Neural cell (in vitro differentiated cells): ENCODE data around the gene SPSB3.

Experiments used
- CTCF ChIP-seq: fragments of 450-650 bp; IDR thresholded peaks from 2 replicates; pipeline ENCODE4 v1.5.1; 2014; ENCODE audit warnings: antibody characterized with exemption, mild to moderate bottlenecking, moderate library complexity; ENCODE audit not compliant: poor library complexity, severe bottlenecking
- POLR2AphosphoS5 ChIP-seq: IDR thresholded peaks from 2 replicates; pipeline ENCODE4 v1.6.1; 2012

GRCh38 chr16:1740781-1741490, 41.4 kb downstream of the SPSB3 start:
- TF ChIP-seq POLR2AphosphoS5 (no peak), CTCF (no peak)
